Stomach (tissue), 4 donors: ENCODE data around the gene KCNIP4.

Experiments
- EP300 ChIP-seq: sonication (generic); formaldehyde crosslinking; IDR thresholded peaks from one replicate; pipeline ENCODE4 v1.6.1; 2017; ENCODE audit warnings: antibody characterized with exemption
- POLR2A ChIP-seq, 4 donors: fragments of 450-650 bp; IDR thresholded peaks; one replicate each; pipeline ENCODE4 v1.6.1; 2016; ENCODE audit warnings: antibody characterized with exemption in 4 of 4, control low read depth in 2 of 4, mild to moderate bottlenecking in 1 of 4, moderate library complexity in 1 of 4
- POLR2AphosphoS5 ChIP-seq, 3 donors: sonication (generic); formaldehyde crosslinking; IDR thresholded peaks; one replicate each; pipeline ENCODE4 v1.6.1; 2016; ENCODE audit warnings: antibody characterized with exemption in 3 of 3
- TF ChIP-seq, protein P1 (sequence below), 7 experiments: fragments of 450-650 bp in 4 of 7; fragments of 200-600 bp in 3 of 7; sonication (generic) in 3 of 7; IDR thresholded peaks; one replicate each; pipeline ENCODE4 v1.5.1; 2016 to 2019; ENCODE audit warnings: antibody characterized with exemption in 7 of 7, control low read depth in 2 of 7, mild to moderate bottlenecking in 1 of 7

DNA sequence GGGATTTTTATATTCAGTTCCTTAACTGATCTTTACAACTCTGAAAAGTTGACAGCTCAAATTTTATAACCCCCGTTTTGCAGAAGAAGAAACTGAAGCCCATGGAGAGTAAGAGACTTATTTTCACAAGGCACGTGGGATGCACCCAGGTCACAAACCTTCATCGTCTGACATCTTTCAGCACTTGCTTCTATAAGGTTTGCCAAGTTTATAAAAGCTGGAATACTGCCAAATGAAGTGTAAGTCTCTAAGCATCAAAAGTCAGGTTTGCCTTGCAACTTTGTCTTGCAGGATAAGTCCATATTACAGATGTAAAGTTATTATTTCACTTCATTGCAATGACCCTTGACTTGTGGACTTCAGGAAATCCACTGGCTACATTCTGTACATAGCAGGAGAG is 6.3 kb upstream of the KCNIP4 start:
- TF ChIP-seq, protein P1, sequence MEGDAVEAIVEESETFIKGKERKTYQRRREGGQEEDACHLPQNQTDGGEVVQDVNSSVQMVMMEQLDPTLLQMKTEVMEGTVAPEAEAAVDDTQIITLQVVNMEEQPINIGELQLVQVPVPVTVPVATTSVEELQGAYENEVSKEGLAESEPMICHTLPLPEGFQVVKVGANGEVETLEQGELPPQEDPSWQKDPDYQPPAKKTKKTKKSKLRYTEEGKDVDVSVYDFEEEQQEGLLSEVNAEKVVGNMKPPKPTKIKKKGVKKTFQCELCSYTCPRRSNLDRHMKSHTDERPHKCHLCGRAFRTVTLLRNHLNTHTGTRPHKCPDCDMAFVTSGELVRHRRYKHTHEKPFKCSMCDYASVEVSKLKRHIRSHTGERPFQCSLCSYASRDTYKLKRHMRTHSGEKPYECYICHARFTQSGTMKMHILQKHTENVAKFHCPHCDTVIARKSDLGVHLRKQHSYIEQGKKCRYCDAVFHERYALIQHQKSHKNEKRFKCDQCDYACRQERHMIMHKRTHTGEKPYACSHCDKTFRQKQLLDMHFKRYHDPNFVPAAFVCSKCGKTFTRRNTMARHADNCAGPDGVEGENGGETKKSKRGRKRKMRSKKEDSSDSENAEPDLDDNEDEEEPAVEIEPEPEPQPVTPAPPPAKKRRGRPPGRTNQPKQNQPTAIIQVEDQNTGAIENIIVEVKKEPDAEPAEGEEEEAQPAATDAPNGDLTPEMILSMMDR (IDR thresholded peaks at IDR 0.05) = no peak
- TF ChIP-seq POLR2AphosphoS5 (IDR thresholded peaks at IDR 0.05) = no peak
- no peak for TF ChIP-seq EP300
- TF ChIP-seq POLR2A (IDR thresholded peaks at IDR 0.05) = no peak
